Trophoblast cell (in vitro differentiated cells and primary cell): ENCODE results near the gene OSBPL8.

Source experiments
- DNase-seq, 2 donors: peaks; one replicate each; pipeline ENCODE4 v3.0.0-alpha.2; 2016
- H2AFZ ChIP-seq: 2 replicates; pipeline ENCODE4 v1.6.1; 2013; ENCODE audit warnings: low read length, moderate library complexity, mild to moderate bottlenecking; ENCODE audit not compliant: insufficient read depth, poor library complexity
- H2AK5ac ChIP-seq: 2 replicates; pipeline ENCODE4 v1.6.1; 2013; ENCODE audit warnings: mild to moderate bottlenecking, low read length
- H2BK120ac ChIP-seq: 2 replicates; pipeline ENCODE4 v1.6.1; 2013; ENCODE audit warnings: low read length, mild to moderate bottlenecking, moderate library complexity; ENCODE audit not compliant: insufficient read depth, poor library complexity
- H2BK12ac ChIP-seq: 2 replicates; pipeline ENCODE4 v1.6.1; 2013; ENCODE audit warnings: mild to moderate bottlenecking, low read length, moderate library complexity
- H2BK5ac ChIP-seq: 2 replicates; pipeline ENCODE4 v1.6.1; 2013; ENCODE audit warnings: low read length, low read depth, moderate library complexity, mild to moderate bottlenecking; ENCODE audit not compliant: poor library complexity
- H3K14ac ChIP-seq: 2 replicates; pipeline ENCODE4 v1.6.1; 2013; ENCODE audit warnings: mild to moderate bottlenecking, low read length
- H3K18ac ChIP-seq: 2 replicates; pipeline ENCODE4 v1.6.1; 2013; ENCODE audit warnings: mild to moderate bottlenecking, low read length
- H3K23ac ChIP-seq: 2 replicates; pipeline ENCODE4 v1.6.1; 2013; ENCODE audit warnings: low read length
- H3K27ac ChIP-seq: 2 replicates; pipeline ENCODE4 v1.5.1; 2013; ENCODE audit warnings: low read depth, mild to moderate bottlenecking, inconsistent platforms, low read length, moderate library complexity
- H3K27me3 ChIP-seq: 2 replicates; pipeline ENCODE4 v1.6.1; 2013; ENCODE audit warnings: inconsistent platforms, mild to moderate bottlenecking, low read length, moderate library complexity; ENCODE audit not compliant: insufficient read depth
- H3K36me3 ChIP-seq, 2 experiments: 1 replicate in 1 of 2; 2 replicates in 1 of 2; pipeline ENCODE4 v1.6.1; 2013; ENCODE audit warnings: low read length in 2 of 2, mild to moderate bottlenecking in 2 of 2, moderate library complexity in 1 of 2; ENCODE audit not compliant: insufficient read depth in 2 of 2, control insufficient read depth in 1 of 2
- H3K4ac ChIP-seq: 2 replicates; pipeline ENCODE4 v1.6.1; 2013; ENCODE audit warnings: low read depth, mild to moderate bottlenecking, low read length, moderate library complexity
- H3K4me1 ChIP-seq, 2 experiments: 1 replicate in 1 of 2; 2 replicates in 1 of 2; pipeline ENCODE4 v1.6.1; 2013; ENCODE audit warnings: low read length in 2 of 2, mild to moderate bottlenecking in 2 of 2, moderate library complexity in 1 of 2; ENCODE audit not compliant: insufficient read depth in 2 of 2, control insufficient read depth in 1 of 2
- H3K4me2 ChIP-seq: 2 replicates; pipeline ENCODE4 v1.6.1; 2013; ENCODE audit warnings: inconsistent platforms, mild to moderate bottlenecking, low read length, moderate library complexity
- H3K4me3 ChIP-seq: 2 replicates; pipeline ENCODE4 v1.5.1; 2013; ENCODE audit warnings: mild to moderate bottlenecking, low read depth, low read length, inconsistent platforms
- H3K79me1 ChIP-seq: one replicate; pipeline ENCODE4 v1.6.1; 2013; ENCODE audit warnings: low read length
- H3K79me2 ChIP-seq: 2 replicates; pipeline ENCODE4 v1.6.1; 2013; ENCODE audit warnings: low read length, mild to moderate bottlenecking; ENCODE audit not compliant: control insufficient read depth, insufficient read depth, poor library complexity
- H3K9ac ChIP-seq: 2 replicates; pipeline ENCODE4 v1.6.1; 2013; ENCODE audit warnings: mild to moderate bottlenecking, low read length
- H3K9me3 ChIP-seq: 2 replicates; pipeline ENCODE4 v1.6.1; 2013; ENCODE audit warnings: low read depth, mild to moderate bottlenecking, control low read depth, inconsistent platforms, low read length; ENCODE audit not compliant: insufficient read depth
- H4K12ac ChIP-seq: 2 replicates; pipeline ENCODE4 v1.6.1; 2013; ENCODE audit warnings: low read depth, mild to moderate bottlenecking, low read length, moderate library complexity
- H4K8ac ChIP-seq: 2 replicates; pipeline ENCODE4 v1.6.1; 2013; ENCODE audit warnings: low read depth, mild to moderate bottlenecking, low read length, moderate library complexity
- H4K91ac ChIP-seq: one replicate; pipeline ENCODE4 v1.6.1; 2013; ENCODE audit warnings: low read depth, mild to moderate bottlenecking, low read length, moderate library complexity
- WGBS: extraction: QIAGEN DNeasy Blood & Tissue Kit; methylation state at CpG from one replicate; pipeline ENCODE4 v1.1.7; 2013; ENCODE audit warnings: missing lambda C conversion rate; ENCODE audit not compliant: insufficient read length, insufficient coverage; ENCODE audit errors: extremely low coverage; 5-methylcytosine and 5-hydroxymethylcytosine counted together

OSBPL8 gene

GRCh38 chr12:76590131-76590530 is 30.6 kb upstream of the OSBPL8 start:
- Histone ChIP-seq H3K79me1 (no peaks in the 10 kb centered on the region), H2BK5ac (no peak overlapping the region), H3K4me1 (no peaks in the 10 kb centered on the region), H3K9ac (no peak overlapping the region), H2BK120ac (no peak overlapping the region), H3K27me3 (no peaks in the 10 kb centered on the region), H3K14ac (no peak overlapping the region), H3K9me3 (no peaks in the 10 kb centered on the region), H3K23ac (no peak overlapping the region), H2AFZ (no peak overlapping the region), H3K4me3 (no peak overlapping the region), H3K36me3 (no peaks in the 10 kb centered on the region), H3K4me2 (no peak overlapping the region), H2BK12ac (no peak overlapping the region), H4K12ac (no peak overlapping the region), H4K8ac (no peak overlapping the region), H3K79me2 (no peaks in the 10 kb centered on the region), H3K27ac (no peak overlapping the region), H4K91ac (no peak overlapping the region), H2AK5ac (no peak overlapping the region), H3K18ac (no peak overlapping the region), H3K4ac (no peak overlapping the region)
- WGBS, result no CpG with 5 or more reads among the region's 3 CpGs
- DNase-seq, result no peak

GRCh38 chr12:76588881-76589565 is 29.5 kb upstream of the OSBPL8 start:
- peak; percentile 12 to 27 for DNase-seq
- Histone ChIP-seq H3K18ac (no peak overlapping the region), H2AFZ (no peak overlapping the region), H2BK5ac (no peak overlapping the region), H4K12ac (no peak overlapping the region), H3K4me1 (no peaks in the 10 kb centered on the region), H3K27ac (no peak overlapping the region), H3K9ac (no peak overlapping the region), H3K79me1 (no peaks in the 10 kb centered on the region), H4K91ac (no peak overlapping the region), H3K4me2 (no peak overlapping the region), H3K36me3 (no peaks in the 10 kb centered on the region), H3K9me3 (no peaks in the 10 kb centered on the region), H3K23ac (no peak overlapping the region), H3K4me3 (no peak overlapping the region), H3K4ac (no peak overlapping the region), H3K79me2 (no peaks in the 10 kb centered on the region), H2BK12ac (no peak overlapping the region), H4K8ac (no peak overlapping the region), H2AK5ac (no peak overlapping the region), H3K27me3 (no peaks in the 10 kb centered on the region), H3K14ac (no peak overlapping the region), H2BK120ac (no peak overlapping the region)

GRCh38 chr12:76587428-76588178 is 28.0 kb upstream of the OSBPL8 start:
- Histone ChIP-seq H4K91ac (no peak overlapping the region), H2BK5ac (no peak overlapping the region), H4K12ac (no peak overlapping the region), H2BK120ac (no peak overlapping the region), H2BK12ac (no peak overlapping the region), H3K9ac (no peak overlapping the region), H3K4me3 (no peak overlapping the region), H3K27me3 (no peaks in the 10 kb centered on the region), H2AFZ (no peak overlapping the region), H3K23ac (no peak overlapping the region), H3K18ac (no peak overlapping the region), H2AK5ac (no peak overlapping the region), H3K27ac (no peak overlapping the region), H4K8ac (no peak overlapping the region), H3K4me1 (no peaks in the 10 kb centered on the region), H3K4me2 (no peak overlapping the region), H3K14ac (no peak overlapping the region), H3K9me3 (no peaks in the 10 kb centered on the region), H3K36me3 (no peaks in the 10 kb centered on the region), H3K79me1 (no peaks in the 10 kb centered on the region), H3K79me2 (no peaks in the 10 kb centered on the region), H3K4ac (no peak overlapping the region)
- no CpG with 5 or more reads among the region's 3 CpGs for WGBS
- DNase-seq, result no peak

GRCh38 chr12:76586764-76587395 is 27.3 kb upstream of the OSBPL8 start:
- Histone ChIP-seq H2AFZ (no peak overlapping the region), H3K36me3 (no peaks in the 10 kb centered on the region), H2BK120ac (no peak overlapping the region), H3K27ac (no peak overlapping the region), H4K12ac (no peak overlapping the region), H3K4me1 (no peaks in the 10 kb centered on the region), H2BK5ac (no peak overlapping the region), H2AK5ac (no peak overlapping the region), H2BK12ac (no peak overlapping the region), H3K23ac (no peak overlapping the region), H3K4me3 (no peak overlapping the region), H3K14ac (no peak overlapping the region), H3K79me2 (no peaks in the 10 kb centered on the region), H3K4ac (no peak overlapping the region), H3K9me3 (no peaks in the 10 kb centered on the region), H3K9ac (no peak overlapping the region), H3K18ac (no peak overlapping the region), H3K4me2 (no peak overlapping the region), H3K79me1 (no peaks in the 10 kb centered on the region), H3K27me3 (no peaks in the 10 kb centered on the region), H4K8ac (no peak overlapping the region), H4K91ac (no peak overlapping the region)
- no CpG with 5 or more reads among the region's 3 CpGs for WGBS
- DNase-seq, result peak; percentile 10 to 67
